GM19372 (cell line): Measurements from ENCODE around the gene HSPA5.
"Not testable (repeated sequence)": the region's sequence is repeated elsewhere in the genome, so short reads cannot be mapped to it uniquely, and the experiment has no call there.

Experiments
- ATAC-seq: cut with Tn5 transposase; IDR thresholded peaks from one replicate; pipeline ENCODE4 v1.9.1; 2021; ENCODE audit warnings: mild to moderate bottlenecking, low read depth, moderate library complexity; ENCODE audit not compliant: unreplicated experiment

The HSPA5 gene

DNA sequence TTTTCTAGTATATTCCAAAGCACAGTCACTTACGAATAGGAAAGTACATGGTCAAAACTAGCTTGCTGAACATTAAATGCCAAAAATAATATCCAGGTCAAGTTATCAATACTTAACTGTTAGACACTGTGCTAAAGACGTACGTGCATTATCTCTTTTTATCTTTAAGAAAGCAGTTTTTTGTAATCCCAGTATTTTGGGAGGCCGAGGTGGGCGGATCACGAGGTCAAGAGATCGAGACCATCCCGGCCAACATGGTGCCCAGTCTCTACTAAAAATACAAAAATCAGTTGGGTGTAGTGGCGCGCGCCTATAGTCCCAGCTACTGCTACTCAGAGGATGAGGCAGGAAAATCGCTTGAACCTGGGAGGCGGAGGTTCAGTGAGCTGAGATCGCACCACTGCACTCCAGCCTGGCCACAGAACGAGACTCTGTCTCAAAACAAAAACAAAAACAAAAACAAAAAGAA, 2.7 kb upstream of the HSPA5 start:
- no peak for ATAC-seq

DNA sequence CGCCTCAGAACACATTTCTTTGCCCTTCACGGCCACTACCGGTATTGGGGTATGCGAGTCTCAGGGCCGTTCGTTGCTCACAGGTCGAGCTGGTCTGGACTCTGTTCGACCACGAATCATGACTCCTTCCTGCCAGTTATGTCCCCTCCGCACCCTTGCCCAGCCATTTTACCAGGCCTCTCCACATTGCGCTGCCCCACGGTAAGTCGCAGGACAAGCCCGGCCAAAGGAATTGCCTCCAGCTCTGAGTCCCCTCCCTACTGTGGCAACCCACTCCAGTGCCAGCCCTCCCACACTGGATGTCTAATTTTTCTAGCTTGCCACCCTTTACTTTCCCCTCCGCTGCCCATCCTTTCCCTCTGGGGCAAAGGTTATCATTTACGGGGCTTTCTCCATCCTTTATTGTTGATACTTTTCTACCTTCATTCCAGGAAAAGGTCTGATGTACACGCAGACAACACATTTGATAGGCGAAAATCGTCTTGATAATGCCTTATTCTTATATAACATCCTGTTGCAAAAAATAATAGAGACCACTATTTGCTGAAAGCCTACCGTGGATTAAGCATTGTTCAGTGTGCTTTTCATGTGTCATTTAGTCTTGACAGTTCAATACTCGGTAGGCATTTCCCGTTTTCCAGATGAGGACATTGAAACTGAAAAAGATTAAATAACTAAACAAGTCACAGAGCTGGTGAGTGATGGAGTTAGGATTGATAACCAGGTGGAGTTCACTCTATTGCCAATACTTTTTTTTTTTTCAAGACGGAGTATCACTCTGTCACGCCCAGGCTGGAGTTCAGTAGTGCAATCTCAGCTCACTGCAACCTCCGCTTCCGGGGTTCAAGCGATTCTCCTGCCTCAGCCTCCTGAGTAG, 958 bp upstream of the HSPA5 start:
- peak; percentile 8 for ATAC-seq

DNA sequence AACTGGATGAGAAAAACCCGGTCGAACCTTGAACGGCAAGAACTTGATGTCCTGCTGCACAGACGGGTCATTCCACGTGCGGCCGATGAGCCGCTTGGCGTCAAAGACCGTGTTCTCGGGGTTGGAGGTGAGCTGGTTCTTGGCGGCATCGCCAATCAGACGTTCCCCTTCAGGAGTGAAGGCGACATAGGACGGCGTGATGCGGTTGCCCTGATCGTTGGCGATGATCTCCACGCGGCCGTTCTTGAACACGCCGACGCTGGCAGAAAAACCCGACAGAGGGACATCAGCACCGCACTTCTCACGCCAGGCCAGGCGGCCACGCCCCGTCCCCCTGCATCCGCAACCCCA, 519 bp downstream of the HSPA5 start:
- peak; percentile 18 for ATAC-seq

DNA sequence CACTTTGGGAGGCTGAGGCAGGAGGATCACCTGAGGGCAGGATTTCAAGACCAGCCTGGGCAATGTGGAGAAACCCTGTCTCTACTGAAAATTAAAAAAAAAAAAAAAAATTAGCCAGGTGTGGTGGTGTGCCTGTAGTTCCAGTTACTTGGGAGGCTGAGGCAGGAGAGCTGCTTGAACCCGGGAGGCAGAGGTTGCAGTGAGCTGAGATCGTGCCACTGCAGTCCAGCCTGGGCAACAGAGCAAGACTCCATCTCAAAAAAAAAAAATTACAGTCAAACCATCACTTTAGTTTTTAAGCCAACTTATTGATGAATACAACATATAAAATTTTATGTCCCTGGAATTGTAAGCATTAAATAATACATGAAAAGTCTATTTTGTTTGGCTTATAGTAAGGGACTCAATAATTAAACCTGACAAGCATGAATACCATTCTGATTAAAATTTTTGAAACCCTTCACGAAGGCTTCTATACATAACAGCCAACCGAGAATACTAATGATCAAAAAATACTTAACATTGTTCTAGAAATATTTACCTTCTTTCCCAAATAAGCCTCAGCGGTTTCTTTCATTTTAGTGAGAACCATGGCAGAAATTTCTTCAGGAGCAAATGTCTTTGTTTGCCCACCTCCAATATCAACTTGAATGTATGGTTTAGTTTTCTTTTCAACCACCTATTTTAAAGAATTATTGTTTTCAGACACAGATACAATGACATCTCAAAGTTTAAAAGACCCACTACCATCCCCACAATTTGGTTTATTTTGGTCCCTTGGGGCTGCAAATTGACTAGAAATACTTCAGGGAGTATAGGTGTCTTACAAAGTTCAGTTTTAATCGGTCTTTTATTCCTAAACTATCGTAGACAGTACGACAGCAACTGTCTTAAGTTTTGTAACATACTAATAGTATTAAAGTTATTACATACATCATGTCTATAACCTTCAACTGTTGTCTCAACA, 1.2 kb downstream of the HSPA5 start:
- no peak for ATAC-seq

DNA sequence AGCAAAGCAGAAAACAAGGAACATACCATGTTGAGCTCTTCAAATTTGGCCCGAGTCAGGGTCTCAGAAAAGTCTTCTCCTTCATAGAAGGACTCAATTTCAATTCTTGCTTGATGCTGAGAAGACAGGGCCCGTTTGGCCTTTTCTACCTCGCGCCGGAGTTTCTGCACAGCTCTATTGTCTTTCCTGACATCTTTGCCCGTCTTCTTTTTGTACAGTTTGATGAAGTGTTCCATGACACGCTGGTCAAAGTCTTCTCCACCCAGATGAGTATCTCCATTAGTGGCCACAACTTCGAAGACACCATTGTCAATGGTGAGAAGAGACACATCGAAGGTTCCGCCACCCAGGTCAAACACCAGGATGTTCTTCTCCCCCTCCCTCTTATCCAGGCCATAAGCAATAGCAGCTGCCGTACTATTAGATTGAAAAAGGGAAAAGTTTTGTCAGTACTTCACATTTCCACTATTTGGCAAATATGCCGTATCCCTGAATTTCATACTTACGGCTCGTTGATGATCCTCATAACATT, 2.2 kb downstream of the HSPA5 start:
- no peak for ATAC-seq

DNA sequence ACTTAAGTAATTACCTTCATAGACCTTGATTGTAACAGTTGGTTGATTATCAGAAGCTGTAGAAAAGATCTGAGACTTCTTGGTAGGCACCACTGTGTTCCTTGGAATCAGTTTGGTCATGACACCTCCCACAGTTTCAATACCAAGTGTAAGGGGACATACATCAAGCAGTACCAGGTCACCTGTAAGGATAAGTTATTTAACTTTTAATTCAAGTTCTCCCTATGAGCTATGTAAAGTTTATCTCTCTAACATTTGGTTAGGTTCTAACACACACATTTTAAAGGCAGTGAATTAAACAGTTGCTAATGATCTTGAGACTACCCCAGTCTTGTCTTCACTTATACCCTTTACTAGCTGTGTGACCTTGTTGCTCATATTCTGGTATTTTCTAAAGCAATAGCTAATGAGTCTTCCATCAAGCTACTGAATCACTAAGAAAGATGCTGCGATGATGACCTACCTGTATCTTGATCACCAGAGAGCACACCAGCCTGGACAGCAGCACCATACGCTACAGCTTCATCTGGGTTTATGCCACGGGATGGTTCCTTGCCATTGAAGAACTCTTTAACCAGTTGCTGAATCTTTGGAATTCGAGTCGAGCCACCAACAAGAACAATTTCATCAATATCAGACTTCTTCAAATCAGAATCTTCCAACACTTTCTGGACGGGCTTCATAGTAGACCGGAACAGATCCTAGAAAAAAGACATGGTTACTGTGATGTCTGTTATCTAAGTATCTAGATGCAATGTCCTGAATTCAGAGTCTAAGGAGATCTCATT, 2.8 kb downstream of the HSPA5 start:
- ATAC-seq: no peak

DNA sequence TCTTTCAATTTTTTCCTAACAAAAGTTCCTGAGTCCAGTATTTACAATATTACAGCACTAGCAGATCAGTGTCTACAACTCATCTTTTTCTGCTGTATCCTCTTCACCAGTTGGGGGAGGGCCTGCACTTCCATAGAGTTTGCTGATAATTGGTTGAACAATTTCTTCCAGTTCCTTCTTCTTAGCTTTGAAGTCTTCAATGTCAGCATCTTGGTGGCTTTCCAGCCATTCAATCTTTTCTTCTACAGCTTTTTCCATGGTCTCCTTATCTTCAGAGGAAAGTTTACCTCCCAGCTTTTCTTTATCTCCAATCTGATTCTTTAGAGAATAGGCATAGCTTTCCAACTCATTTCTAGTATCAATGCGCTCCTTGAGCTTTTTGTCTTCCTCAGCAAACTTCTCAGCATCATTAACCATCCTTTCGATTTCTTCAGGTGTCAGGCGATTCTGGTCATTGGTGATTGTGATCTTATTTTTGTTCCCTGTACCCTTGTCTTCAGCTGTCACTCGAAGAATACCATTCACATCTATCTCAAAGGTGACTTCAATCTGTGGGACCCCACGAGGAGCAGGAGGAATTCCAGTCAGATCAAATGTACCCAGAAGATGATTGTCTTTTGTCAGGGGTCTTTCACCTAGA, 4.5 kb downstream of the HSPA5 start:
- ATAC-seq: not testable (repeated sequence)

DNA sequence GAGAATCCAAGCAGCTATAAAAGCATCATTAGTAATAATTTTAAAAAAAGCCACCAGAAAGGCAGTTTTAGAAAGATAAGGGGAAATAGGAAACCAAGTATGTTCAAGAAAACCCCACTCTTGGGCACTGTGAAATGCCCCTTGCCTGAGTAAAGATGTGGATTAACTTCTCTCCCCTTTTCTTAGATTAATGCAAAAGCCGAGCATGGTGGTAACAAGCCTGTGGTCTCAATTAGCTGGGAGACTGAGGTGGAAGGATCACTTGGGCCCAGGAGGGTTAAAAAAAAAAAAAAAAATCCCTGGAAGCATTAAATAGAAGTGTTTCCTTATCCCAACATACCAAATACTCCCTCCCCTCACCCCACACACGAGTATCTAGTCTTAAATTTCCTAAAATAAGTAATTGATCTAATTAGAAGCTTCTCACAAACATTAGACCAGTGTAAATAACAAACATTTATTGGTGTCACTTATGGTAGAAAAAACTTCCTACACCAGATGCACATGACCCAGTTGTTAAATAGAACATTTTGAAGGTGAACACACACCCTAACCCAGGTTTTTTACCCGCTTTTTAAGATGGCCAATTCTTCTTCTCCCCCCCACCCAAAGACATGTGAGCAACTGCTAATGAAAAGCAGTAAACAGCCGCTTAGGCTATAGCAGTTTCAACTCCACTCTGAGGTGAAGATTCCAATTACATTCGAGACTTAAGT, 5.2 kb downstream of the HSPA5 start:
- no peak for ATAC-seq

DNA sequence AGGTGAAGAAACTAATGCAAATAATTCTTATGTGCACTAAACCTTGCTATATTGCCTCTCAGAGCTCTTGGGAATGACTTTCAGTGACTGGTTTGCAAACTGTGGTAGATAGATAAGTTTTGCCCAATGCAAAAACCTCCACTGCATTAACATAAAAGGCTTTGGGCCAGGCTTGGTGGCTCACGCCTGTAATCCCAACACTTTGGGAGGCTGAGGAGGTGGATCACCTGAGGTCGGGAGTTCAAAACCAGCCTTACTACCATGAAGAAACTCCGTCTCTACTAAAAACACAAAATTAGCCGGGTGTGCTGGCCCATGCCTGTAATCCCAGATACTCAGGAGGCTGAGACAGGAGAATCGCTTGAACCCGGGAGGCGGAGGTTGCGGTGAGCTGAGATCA, 7.0 kb downstream of the HSPA5 start:
- not testable (repeated sequence) for ATAC-seq

DNA sequence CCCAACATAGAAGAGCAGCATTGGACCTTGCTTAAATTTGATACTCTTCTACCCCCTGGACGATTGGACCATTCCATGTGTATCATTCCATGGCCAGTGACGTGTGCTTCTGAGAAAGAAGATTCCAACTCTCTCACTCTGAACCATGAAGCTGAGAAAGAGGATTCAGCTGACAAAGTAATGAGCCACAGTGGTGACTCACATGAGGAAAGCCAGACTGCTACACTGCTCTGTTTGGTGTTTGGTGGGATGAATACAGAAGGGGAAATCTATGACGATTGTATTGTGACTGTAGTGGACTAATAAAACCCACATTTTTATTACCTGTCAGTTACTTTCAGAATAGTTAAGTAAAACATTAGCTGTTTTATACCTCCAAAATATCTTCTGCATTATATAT, 7.5 kb downstream of the HSPA5 start:
- ATAC-seq: no peak

DNA sequence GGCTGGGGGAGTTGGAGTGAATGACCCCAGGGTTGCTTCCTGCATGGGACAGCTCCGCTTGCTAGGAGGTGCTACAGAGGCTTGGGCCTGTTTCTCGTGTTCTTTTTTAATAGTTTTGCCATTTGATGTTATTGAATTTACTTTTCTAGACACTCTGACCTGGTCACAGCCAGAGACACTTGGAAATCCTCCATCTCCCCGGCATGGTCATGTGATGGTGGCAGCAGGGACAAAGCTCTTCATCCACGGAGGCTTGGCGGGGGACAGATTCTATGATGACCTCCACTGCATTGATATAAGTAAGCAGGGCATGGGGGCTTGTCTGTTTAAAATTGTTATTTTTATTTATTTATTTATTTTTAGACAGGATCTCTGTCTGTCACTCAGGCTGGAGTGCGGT, 13.4 kb downstream of the HSPA5 start:
- no peak for ATAC-seq

DNA sequence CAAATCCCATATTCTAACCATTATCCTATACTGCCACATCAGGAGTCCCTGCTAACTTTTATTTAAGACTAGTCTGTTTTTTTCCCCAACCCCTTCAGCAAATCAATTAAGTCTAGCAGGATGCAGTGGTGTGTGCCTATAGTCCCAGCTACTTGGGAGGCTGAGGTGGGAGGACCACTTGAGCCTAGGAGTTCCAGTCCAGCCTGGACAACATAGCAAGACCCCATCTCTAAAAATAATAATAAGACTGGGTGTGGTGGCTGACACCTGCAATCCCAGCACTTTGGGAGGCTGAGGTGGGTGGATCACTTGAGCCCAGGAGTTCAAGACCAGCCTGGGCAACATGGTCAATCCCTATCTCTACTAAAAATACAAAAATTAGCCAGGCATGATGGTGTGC, 16.3 kb downstream of the HSPA5 start:
- ATAC-seq: not testable (repeated sequence)

DNA sequence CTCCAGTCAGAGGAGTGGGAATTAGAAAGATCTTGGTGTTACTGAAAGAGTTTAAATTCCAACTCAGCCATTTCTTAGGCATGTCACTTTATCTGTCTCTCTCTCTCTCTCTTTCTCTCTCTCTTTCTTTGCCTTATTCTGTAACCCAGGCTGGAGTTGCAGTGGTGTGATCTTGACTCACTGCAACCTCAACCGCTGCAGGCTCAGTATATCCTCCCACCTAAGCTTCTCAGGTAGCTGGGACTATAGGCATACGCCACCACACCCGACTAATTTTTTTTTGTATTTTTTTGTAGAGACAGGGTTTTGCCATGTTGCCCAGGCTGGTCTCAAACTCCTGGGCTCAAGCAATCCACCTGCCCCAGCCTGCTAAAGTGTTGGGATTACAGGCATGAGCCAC, 22.5 kb downstream of the HSPA5 start:
- no peak for ATAC-seq

DNA sequence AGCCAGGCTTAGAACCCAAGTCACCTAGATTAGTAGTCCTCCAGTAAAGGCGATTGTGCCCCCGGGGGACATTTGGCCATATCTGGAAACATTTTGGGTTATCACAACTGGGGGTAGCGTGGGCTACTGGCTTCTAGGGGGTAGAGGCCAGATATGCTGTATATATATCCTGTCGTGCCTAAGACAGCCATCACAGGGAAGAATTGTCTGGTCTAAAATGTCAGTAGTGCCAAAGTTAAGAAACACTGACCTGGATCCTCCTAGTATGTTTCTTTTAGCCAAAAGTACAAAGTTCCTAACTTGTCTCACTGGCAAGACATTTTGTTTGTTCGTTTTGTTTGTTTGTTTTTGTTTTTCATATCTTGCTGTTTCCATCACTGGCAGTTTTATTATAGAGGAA, 27.0 kb downstream of the HSPA5 start:
- no peak for ATAC-seq

DNA sequence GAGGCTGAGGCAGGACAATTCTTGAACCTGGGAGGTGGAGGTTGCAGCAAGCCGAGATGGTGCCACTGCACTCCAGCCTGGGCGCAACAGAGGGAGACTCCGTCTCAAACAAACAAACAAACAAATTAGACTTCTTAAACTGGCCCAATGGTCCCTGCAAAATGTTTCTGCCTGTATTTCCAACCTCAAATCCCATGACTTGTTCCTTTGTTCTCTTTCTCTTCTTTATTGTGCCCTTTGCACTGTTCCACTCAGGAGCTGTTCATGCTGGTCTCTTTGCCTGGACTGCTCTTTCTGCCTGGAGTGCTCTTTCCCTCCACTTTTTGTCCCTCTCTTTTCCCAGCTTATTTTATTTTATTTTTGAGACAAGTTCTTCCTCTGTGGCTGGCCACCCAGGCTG, 36.7 kb downstream of the HSPA5 start:
- ATAC-seq: no peak

DNA sequence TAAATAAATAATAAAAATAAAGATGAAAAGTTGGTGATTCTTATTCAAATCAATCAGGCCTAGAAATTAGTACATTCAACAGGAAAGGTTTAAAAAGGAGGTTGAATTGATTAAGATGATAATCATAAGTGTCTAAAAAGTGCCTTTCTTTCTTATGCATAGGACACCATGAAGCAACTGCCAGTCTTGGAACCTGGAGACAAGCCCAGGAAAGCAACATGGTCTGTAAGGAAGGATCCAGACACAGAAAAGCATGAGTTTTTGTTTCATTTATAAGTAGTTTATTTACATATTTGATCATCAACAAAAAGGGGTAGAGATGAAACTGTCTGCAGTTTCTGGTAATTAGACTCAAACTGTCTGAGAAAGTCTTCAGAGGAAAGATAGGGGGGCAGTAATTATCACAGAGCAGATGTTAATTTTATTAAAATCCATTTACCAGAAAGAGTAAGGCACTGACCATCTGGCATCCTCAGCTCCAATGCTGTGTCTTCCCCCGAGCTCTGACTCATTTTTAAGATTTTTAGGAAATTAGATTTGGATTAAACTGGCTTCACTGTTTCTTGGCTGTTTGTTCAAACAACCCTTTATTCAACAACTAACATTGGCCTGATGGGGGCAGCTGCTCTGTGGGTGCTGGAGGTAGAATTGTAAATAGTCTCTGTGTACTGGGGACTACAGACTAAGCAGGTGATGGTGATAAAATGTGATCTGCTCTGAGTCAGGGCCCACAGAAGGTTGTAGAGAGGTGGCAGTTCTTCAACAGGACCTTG, 38.1 kb downstream of the HSPA5 start:
- no peak for ATAC-seq

DNA sequence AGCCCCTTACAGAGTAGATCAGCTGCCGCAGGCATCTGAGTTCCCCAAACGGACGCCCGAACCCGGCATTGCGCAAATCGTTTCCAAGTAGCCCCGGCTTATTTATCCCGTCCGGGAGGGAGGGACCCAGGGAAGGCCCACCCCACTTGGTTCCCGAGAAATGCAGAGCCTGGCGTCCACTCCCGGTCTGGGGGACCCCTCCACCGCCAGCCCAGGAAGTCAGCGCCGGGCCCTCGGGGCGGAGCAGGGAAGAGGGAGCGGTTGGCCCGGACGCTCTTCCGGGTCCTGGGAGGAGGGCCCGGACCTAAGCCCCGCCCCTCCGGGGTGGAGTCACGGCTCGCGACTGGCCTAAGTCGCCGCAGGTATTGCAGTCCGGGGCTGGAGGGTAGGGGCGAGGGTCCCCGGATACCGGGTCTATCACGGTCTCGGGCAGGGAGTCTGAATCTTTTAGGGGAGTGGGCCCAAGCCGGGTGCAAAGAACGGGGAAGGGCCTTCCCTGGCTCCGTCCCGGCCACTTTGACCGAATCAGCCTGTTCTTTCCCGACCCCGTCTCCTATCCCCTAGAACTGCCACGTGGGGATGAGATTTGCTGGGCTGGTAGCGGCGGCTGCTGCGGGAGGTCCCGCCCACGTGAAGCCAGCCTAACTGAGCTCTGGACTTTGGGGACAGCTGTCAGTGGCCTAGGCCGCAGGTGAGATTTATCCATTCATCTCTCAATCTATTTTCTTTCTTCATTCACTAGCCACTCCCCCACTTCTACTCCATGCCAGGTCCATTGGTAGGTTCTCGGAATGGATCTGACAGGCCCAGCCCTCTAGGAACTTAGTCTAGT, 40.7 kb downstream of the HSPA5 start, which contains the start of gene RABEPK:
Gene RABEPK, plus strand, starts transcription at position 327 of the 832 bp plus-strand sequence. CDS start 2,472 bp downstream, outside the sequence.
- peak; percentile 96 for ATAC-seq
